Activated gamma-delta T cell (primary cell): ENCODE measurements around the gene PCK1.

Experiments used
- DNase-seq: peaks from one replicate; lab custom pipeline; 2025; lab: John Stamatoyannopoulos, UW

The PCK1 gene

GRCh38 chr20:57576617-57577550 lies 16.0 kb downstream of the PCK1 start:
- DNase-seq, result no peak

- DNase-seq, result no peak
Observed at GRCh38 chr20:57577679-57578475, 17.0 kb downstream of the PCK1 start.

DNA sequence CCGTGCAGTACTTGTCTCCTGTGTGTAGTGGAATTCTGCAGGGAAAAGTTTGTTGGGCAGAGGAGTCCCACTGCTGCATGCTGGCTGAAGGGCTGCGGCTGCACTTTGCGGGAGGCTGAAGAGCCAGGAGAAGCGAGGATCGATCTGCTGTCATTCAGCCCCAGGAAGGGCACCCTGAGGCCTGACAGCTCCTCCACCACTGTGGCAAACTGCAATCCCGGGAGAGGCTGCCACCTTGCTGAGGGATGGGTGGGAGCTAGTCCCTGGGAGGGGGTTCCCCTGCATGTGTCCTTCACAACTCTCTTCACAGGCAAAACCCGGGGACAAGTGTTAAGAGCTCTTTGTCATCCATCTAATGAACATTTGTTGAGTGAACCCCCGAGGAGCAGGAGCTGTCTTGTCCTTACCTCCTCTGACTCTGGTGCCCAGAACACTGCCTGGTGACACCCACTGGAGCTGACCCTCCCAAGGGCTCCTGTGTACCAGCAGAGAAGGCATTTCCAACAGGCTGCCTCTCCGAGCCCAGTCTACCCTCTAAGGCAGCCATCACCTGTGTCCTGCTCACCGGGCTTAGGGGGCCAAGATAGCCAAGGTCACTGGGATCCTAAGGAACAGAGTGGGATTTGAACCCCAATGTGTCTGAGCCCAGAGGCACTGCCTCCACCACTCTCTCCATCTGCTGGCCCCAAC lies 17.7 kb downstream of the PCK1 start:
- DNase-seq, result no peak

GRCh38 chr20:57579331-57579897 lies 18.5 kb downstream of the PCK1 start:
- no peak for DNase-seq

GRCh38 chr20:57579898-57580447 lies 19.1 kb downstream of the PCK1 start:
- no peak for DNase-seq

GRCh38 chr20:57580478-57581201 lies 19.7 kb downstream of the PCK1 start:
- DNase-seq, result no peak

DNA sequence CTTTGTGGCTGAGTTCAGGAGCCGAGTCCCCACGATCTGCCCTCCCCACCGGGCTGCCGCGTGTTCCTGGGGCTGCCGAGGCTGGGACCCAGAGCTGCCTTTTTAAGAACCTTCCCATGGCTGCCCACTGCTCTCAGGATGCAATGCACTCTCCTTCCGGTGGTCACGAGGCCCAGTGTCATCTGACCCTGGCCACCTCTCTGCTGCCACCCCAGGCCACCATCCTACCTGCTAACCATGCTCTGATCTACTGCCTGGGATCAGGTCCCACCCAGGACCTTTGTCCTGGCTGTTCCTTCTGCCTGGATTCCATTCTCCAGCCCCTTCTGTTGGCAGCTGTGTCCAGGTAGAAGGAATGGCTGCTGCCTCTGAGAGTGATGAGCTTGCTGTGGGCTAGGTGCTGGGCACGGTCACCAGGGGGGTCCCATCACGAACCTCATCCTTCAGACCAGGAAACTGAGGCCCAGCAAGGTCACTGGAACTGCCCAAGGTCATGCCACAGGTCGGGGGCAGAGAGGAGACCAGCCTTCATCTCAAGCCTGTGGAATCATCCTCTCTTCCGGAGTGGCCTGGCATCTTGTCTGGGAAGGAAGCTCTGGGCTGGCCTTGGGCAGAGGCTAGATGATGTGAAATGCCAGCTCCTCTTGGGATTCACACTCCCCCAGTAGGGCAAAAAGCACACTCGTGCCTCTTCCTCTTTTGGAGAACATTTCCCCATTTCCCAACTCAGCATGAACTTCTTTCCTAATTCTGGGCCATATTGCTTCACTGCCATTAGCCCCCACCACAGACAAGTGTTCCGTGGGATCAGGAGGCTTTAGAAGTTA lies 20.5 kb downstream of the PCK1 start:
- no peak for DNase-seq

DNA sequence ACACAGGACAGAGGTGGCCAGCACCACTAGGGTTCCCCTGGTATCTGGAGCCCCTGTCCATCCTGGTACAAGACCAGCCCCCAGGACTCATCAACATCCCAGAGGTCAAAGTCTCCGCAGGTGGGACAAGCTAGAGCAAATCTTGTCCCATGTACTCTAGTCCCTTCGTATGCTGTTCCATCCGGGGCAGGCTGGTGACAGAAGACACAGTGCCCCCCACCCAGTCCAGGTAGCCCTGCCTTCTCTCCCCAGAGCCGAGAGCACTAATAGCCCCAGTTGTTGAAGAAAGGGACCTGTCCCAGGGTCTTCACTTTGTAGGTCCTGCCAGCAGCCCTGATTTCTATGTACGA lies 21.1 kb downstream of the PCK1 start:
- DNase-seq, result no peak

DNA sequence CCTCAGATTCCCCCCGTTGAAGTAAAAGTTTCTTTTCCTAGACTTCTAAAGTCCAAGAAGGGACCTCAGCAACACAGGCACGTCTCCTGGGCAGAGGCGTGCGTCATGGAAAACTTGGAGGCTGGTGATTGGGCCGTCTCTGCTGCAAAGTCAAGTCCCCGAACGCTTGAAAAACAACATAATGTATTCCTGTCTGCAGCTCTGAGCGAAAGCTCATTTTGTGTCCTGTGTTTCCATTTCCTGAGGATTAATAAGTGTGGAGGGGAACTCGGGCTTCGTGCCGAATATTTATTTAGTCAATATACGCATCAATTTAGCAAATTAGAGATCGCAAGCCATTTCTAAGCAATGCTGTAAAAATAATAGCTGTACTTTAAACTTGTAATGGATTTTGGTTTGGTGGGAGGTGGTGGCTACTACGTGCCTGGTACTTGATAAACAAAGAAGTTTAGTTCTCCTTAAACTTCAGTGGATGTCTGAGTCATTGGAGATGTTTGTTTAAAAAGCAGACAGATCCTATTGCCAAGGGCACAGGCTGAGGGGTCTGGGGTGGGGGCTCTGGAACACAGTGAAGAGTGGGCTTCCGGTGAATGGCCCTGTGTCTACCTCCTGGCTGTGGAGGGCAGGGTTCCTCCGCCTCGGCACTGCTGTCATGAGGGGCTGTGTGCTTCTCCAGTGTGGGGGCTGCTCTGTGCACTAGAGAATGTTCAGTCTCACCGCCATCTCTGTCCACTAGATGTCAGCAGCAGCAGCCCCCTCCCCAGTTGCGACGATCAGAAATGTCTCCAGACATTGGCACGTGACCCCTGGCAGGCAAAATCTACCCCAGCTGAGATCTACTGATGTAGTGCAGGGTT lies 21.8 kb downstream of the PCK1 start:
- DNase-seq, result no peak

DNA sequence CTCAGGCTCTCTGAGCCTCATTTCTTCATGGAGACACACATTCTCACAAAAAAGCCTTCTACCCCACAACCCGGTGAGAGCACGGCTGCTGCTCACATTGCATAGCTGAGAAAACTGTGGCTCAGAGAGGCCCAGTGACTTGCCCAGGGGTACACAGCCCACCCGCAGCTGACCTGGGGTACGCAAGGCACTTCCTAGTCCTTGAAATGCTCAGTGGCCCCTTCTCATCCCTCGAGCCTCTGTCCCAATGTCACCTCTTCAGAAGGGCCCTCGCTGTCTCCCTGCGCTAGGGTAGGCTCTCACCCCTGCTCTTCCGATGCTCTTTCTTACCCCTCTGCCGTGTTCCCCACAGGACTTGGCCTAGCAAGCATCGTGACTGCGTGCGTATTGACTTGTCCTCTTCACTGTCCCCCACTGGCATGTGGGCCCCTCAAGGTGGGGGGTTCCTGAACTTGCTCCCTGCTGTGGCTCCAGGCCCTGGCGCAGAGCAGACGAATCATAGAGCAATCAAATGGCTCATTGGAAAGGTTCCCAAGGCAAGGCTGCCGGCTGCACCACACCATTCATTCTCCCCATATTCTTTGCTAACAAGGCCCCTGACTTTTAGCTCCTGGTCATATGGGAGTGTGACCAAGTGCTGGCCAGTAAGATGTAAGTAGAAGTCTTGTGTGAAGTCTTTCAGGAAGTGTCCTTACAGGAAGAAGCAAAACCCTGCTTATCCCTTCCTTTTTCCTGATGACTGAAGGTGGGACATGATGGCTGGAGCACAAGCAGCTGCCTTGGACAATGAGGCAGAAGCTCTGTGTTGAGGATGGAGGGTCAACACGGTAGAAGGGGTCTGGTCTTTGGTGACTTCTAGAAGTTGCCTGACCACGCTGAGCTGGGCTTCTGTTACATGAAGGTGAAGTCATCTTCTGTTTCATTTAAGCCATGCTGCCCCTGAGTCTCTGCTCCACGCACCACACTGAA lies 22.7 kb downstream of the PCK1 start:
- no peak for DNase-seq

DNA sequence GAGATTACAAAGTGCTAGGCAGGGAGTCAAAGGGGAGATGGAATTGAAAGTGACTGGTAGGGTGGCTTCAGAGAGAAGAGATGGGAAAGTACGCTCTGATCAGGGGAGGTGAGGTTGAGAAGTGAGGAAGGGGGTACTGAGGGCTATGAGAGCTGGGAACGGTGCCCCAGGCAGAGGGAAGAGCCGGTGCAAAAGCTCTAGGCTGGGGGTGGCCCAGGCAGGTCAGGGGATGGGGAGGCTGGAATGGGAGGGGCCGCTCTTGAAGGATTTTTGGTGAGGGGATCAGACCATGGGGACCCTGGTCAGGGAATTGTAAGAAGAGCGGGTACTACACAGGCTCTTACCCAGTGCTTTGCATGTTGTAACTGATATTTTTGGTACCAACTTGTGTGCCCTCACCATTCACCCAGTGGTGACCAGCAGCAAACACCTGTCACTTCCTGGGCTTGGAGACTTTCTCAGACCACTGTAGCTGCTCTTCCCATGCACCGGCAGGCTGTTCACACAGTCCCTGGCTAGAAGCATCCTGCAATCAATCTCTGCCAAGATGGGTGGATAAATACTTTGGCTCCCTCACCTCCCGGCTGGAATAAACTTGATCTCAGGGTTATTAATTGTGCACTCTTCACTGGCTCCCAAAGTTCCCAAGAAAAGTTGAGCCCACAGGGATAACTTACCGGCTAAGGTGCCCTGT lies 24.0 kb downstream of the PCK1 start:
- no peak for DNase-seq

GRCh38 chr20:57585466-57586213 lies 24.7 kb downstream of the PCK1 start:
- DNase-seq, result no peak

GRCh38 chr20:57586370-57586793 lies 25.5 kb downstream of the PCK1 start:
- no peak for DNase-seq

GRCh38 chr20:57586943-57587277 lies 26.0 kb downstream of the PCK1 start:
- no peak for DNase-seq

- DNase-seq, result no peak
Observed at GRCh38 chr20:57587278-57587988, 26.5 kb downstream of the PCK1 start.

GRCh38 chr20:57587989-57588377 lies 27.1 kb downstream of the PCK1 start:
- no peak for DNase-seq
